Right hindlimb (tissue), 1 donor: ENCODE results near the gene VWA5B1.

Experiments used
- DNase-seq: peaks from one replicate; pipeline ENCODE4 v3.0.0-alpha.2; 2018

The VWA5B1 gene

GRCh38 chr1:20399196-20399595, 108.5 kb downstream of the VWA5B1 start:
- DNase-seq: no peak

DNA sequence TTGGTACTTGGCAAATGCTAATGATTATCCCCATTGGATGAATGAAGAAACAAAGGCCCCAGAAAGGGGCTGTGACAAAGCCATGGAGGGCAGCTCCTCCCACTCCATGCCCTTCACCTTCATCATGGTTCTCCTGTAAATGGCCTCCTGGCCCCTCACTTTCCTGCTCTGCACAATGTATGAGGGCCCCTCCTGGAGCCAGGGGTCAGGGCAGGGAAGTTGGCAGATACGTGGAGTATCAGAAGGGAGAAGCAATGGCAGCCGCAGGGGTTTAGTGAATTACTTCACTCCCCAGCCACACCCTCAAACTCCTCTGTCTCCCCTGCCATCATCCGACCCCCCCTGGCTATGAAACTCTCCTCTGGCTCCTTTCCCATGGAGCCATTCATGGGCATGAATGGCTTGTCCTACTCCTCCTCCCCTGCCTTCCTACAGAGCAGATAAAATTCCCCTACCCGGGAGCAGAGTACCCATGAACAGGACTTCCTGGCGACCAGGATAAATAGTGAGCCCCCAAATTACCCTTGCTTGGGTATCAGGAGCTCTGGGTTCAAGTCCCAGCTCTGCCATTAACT, 109.0 kb downstream of the VWA5B1 start:
- no peak for DNase-seq

DNA sequence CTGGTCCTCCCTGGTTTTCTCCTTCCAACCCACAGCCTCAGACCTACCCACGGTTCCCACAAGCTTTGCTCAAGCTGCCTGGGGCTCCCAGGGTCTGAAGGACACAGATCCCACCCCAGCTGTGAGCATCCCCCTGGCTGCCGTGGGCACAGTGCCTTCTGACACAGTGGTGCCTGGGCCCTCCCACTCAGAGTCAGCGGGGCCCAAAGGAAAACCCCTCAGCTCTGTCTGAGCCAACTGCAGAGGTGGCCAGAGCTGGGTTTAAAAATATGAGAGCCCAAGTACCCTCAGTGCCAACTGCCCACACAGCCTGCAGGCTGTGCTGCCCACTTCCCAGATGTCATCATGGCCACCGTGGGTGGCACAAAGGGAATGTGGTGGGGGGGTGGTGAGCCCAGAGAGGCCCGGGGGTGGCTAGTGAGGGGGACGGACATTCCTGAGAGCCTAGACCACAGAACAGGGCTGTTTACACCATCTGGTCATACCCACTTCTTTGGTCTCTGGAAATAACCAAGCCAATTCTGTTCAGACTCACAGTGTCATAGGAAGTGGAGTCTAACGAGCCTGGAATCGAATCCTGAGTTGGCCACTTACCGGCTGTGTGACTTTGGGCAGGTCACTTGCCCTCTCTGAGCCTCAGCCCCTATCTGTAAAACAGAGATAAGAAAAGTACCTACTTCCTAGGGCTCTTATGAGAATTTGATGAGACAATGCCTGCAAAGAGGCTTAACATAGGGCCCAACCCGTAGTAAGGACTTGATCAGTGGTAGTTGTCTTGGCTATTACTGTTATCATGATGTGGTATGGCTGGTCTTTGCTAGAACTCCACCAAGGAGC, 109.9 kb downstream of the VWA5B1 start:
- DNase-seq: no peak

DNA sequence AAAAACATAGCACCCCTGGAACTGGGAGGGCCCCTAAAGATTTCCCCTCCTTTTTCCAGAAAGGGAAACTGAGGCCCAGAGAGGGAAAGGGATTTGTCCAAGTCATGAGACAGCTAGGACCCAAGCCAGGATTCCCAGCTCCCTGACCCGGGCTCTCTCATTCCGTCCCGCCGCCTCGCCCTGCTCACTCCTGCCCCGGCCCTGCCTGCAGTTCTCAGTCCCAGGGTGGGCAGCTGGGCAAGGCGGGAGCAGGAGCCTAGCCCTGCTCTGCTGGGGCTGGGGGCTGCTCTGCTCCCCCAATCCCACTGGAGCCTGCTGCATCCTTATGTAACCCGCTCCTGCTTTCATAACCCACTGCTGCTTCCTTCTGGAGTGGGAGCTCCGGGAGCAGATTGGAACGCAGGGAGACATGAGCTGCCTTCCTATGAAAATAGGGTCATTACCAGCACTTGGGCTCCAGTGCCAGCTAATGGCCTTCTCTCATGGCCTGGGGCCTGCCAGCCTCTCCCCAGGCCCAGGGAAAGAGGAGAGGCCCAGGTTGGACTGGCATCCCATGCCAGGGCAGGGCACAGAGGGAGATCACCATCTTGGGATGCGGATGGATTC, 110.8 kb downstream of the VWA5B1 start:
- no peak for DNase-seq

DNA sequence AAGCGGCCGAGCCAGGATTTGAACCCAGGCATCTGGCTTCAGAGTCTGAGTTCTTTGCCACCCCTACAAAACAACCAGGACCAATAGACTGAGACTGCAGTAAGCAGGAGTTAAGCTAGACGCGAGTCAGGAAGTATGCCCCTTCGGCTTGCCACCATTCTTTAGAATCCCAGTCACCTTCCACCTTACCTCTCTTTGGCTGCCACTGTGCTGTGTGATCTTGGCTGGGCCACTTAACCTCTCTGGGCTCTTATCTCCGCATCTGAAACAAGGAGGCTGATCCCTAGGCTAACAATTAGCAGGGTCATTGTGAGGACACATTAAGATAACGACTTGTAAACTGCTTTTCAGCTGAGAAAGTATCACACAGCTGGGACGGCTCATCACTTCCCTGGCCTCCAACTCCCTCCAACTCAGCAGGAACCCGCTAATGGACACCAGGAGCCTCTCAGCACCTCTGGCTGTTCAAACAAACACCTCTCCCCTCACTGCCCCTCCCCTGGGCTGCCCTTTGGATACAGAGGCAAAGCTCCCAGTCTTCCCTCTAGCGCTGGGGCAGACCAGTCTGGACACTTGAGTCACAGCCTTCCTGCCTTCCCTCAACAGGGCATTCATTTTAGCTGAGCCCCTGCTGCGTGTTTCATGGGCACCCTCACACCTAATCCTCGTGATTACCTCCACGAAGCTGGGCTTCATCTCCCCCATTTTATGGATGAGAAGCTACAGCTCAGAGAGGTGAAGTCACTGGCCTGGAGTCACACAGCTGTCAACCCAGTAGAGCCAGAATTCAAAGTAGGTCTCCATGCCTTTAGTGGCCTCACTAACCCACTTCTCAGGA, 112.1 kb downstream of the VWA5B1 start:
- DNase-seq: no peak

GRCh38 chr1:20403423-20404145, 112.9 kb downstream of the VWA5B1 start:
- no peak for DNase-seq

DNA sequence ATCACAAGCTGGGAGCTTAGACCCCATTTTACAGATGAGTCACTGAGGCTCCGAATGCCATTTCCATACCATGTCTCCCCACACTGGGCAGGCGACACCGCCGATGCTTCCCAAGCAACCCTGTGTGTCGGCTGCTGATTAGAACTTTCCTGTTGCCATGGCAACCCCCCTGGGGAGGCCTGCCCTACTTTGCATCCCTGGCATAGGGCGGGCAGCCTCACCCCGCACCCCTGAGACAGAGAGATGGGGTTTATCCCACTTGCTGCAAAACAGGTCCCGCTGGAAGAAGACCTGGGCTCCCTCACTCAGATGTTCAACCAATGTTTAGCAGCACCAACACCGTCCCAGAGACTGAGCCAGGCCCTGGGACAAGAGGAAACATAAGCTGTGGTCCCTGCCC, 113.8 kb downstream of the VWA5B1 start:
- DNase-seq: no peak
